HG02973 (cell line): ENCODE data around the gene ZNF681.
A peak's percentile ranks its signal among the peaks of the same experiment; 100 is the strongest.
"Not testable (repeated sequence)": the region's sequence is repeated elsewhere in the genome, so short reads cannot be mapped to it uniquely, and the experiment has no call there.

Experiments used
- ATAC-seq: cut with Tn5 transposase; IDR thresholded peaks from one replicate; pipeline ENCODE4 v1.9.1; 2021; ENCODE audit warnings: moderate library complexity; ENCODE audit not compliant: unreplicated experiment

Gene ZNF681

DNA sequence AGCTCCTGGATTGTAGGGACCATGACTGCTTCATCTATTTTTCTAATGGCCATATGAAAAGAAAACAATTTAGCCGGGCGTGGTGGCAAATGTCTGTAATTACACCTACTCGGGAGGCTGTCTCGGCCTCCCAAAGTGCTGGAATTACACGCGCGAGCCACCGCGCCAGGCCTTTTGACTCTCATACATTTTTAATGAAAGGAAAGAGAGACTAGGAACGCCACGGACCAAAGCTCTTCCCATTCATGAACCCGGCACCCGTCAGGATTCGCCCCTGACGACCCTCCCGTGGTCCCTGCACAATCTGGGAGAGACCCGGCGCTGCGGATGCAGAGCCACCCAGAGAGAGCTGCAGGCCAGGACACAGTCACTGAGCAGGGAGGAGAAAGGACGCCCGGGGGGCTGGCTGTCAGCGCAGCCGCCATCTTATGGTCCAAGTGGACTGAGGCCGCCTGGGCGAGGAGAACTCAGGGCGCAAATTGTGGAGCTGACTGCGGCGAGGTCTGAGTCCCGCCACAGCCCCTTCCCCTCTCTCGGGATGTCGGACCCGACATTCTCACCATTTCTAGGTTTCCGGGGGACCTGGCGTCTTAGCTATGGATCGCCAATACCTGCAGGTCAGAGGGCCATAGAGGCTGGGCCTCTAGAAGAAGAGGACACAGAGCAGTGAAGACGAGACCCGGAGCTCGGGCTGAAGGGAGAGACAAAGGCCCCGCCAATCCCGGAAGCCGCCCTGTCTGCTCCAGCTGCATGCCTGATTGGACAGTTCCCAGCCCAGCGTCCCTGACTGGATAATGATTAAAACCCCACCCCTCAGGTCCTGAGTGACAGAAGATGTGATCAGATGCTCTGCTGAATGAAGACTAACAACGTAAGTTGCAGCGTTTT is at the start of gene ZNF681:
Gene ZNF681 (minus strand): TSS at position 705 of the 888 bp plus-strand sequence. CDS start 142 bp downstream, at position 563.
- peak; percentile 93 for ATAC-seq

DNA sequence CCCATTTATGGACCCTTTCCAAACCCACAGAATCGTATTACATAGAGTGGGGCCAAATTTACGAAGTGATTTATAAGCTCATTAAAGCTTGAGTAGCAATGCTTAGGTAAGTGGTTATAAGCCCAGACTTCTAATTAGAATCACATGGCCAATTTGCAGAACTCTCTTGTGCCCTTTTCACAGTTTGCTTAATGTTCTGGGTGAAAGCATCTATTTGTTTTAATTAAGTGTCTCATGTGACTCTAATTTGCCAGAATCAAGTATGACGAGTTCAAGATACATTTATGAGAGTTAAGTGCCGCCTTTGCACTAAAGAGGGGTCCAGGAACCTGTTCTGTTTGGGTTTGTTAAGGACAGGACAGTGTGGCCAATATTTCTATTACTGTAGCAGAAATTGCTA is 46.0 kb upstream of the ZNF681 start:
- ATAC-seq, result no peak

DNA sequence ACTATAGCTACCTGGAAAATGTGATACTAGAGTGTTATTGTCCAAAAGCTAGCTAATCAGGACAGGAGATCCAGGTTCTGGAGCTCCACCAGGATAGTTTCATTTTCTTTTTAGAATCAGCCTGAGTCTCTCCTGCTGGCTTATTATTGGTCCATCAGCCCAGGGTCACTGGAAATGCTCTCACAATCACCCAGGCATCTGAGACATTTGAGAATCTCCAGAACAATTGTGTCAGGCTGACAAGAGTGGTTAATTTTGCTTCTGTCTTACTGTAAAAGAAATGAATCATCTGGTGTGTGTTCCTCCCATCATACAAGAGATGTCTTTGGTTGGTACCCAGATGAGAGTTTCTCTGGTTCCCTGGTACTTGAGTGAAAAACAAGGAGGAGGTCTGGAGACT is 43.6 kb upstream of the ZNF681 start:
- ATAC-seq, result no peak

DNA sequence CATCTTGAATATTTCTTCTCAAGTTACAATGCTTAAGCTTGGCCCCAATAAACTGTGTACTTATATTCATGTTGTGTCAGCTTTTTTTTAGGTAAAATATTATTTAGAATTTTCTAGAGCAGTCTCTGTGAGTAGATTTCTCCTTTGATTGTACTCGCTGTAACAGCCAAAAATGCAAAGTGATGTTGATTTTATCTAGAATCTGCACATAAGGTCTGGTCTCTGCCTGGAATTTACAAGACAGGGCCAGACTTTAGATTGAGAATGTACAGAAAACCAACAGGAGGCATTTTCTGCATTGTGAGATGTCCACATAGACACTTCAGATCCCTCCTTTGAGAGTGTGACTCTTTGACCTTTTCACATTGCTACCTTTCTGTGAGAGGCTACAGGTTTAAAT is 43.1 kb upstream of the ZNF681 start:
- ATAC-seq, result no peak

DNA sequence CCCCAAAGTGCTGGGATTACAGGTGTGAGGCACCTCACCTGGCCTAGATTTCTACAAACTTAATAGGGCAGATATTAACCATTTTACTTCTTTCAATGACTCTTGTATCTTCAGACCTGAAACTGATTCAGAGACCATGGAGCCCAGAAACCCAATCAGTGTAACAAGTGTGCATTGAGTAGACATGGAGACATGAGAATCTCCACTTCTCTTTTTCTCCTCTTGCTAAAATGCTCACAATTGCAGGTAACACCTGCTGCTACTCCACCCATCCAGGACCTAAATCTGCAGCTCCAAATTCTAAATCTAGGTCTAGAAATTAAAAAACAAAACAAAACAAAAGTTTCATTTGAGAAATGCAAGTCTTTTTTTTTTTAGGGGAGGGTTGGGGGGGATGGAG is 42.2 kb upstream of the ZNF681 start:
- no peak for ATAC-seq

DNA sequence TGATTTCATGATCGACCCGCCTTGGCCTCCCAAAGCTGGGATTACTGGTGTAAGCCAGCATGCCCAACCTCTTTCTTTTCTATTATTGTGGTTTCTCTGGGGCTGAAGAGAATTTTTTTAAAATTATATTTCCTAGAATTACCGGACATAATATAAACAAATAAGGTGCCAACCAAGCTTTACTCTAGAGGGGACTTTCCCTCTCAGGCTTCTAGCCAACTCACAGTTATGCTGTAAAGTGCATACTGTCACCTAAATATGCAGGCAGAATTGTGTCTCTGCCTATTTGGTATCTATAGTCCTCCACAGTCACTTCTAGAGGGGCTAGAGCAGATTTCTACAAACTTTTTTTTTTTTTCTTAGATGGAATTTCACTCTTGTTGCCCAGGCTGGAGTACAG is 41.6 kb upstream of the ZNF681 start:
- ATAC-seq, result no peak

DNA sequence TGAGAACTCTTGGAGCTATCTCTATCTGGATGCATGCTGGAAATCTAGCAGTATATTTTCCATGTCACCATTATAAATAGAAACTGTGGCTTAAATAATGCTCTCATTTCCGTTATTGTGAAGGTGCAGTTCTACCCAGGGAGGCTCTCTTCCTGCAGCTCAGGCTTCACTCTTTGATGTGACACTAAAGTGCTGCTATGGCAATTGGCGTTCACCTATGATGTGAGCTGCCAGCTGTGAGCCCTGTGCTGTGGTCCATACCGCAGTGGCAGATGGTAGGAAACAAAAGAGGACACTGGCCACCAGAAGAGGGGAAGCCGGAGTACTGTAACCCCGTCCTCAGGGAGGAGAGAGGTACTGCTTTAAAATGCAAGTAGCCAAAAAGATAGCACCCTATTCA is 40.6 kb upstream of the ZNF681 start:
- no peak for ATAC-seq

DNA sequence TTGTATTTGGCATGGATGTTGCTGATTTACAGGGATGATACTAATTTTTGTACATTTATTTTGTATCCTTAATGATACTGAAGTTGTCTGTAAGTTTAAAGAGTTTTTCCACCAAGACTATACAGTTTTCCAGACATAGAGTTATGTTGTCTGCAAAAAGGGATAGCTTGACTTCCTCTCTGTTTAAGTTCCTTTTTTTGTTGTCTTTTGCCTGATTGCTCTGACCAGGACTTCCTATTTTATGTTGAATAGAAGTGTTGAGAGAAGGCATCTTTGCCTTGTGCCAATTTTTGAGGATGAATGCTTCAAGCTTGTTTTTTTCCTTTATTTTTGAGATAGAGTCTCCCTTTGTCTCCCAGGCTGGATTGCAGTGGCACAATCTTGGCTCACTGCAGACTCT is 36.8 kb upstream of the ZNF681 start:
- no peak for ATAC-seq

DNA sequence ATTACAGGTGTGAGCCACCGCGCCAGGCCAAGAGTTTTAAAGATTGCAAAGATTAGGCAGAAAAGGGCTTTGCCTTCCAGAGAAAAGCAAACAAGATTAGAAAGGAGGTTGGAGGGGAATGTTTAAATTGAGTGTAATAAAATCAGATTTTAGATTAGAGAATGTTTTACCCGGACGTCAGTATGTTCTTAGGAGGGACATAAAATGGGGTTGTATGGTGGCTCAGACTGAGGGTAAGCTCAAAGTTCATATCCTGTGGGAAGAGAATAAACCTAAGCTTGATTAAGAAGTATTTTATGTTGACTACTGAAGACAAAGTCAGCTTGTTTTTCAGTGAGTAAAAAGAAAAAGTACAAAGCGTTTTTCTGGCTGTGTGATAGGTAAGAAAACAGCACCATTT is 34.1 kb upstream of the ZNF681 start:
- no peak for ATAC-seq

DNA sequence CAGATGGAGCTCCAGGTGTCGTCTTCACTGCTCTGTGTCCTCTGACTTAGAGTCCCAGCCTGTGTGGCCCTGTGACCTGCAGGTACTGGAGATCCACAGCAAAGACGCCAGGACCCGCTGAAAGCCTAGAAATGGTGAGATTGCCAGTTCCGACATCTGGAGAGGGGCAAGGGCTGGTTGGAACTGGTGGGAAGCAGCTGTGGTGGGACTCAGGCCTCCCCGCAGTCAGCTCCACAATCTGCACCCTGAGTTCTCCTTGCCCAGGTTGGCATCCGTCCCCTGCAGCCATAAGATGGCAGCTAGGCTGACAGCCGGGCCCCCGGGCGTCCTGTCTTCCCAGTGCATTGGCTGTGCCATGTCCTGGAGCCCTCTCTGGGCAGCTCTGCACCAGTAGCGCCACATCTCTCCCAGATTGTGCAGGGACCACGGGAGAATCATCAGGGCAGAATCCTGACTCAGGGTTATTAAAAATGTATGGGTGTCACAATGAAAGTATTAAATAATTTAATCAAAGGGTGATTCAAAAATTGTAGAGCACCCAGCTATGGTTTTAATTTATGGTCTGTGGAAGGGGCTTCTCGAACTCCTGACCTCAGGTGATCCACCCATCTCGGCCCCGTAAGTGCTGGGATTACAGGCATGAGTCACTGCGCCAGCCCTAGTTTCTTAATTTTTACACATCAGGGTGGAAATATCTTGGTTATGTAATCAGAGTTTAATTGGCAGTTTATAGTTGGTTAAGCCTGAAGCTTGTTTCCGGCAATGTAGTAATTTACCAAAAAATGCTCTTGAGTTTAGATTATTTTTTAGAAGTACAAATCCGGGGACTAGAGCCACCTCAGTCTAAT is 32.2 kb upstream of the ZNF681 start:
- ATAC-seq, result no peak

DNA sequence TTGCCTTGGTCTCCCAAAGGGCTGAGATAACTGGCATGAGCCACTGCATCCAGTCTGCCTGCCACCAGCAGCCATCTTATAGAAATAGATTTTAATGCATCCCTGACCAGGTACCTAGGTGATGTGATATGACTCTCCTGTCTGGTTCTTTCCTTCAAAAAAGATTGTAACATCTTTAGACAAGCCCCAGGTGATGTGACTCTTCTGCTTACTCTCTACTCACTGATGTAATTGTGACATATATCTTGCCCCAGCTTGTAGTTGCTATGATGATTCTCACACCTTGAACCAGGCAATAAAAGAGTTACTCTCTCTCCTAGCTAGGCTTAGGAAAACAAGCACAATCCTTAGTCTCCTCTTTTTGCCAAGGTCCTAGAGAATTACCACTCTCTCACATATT is 30.6 kb upstream of the ZNF681 start:
- ATAC-seq, result no peak

DNA sequence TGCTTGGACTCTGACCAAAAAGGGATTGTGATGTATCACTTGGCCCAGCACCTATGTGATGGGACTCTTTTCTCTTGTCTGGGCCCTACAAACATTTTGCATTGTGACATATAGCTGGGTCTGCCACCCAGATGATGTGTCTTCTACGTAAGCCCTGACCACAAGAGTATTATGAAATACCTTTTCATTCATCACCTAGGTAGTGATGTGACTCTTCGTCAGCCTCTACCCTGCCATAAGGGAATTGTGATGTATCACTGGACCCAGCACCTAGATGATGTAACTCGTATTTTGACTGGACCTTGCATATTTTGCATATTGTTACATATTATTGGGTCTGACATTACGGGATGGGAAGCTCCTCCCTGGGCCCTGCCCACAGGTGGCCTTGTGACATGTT is 29.7 kb upstream of the ZNF681 start:
- no peak for ATAC-seq

DNA sequence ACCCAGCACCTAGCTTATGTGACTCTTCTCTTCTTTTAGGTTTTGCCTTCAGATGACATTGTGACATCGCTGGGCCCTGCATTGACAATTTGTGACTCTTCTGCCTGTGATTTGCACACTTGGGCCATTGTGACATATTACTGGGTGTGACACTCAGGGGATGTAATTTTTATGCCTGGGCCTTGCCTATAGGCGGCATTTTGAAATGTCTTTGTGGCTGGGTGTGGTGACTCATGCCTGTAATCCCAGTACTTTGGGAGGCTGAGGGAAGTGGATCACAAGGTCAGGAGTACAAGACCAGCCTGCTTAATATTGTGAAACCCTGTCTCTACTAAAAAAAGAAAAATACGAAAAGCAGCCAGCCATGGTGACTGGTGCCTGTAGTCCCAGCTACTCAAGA is 28.4 kb upstream of the ZNF681 start:
- ATAC-seq, result no peak

DNA sequence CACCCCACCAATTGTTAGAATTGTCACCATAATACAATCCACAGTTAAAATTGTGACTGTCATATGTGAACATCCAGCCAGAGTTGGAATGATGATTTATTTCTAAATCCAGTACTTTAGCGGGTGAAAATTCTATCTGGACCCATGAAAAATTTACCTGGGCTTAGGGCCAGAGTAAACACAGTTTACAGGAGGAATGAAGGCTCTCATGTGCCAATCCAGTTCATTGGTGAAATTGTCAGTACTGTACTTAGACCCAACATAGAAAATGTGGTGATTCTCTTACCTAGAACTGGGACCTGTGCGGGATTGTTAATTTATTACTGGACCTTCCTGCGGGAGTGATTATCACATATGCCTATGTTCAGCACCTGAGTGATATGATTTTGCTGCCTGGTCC is 27.3 kb upstream of the ZNF681 start:
- no peak for ATAC-seq

DNA sequence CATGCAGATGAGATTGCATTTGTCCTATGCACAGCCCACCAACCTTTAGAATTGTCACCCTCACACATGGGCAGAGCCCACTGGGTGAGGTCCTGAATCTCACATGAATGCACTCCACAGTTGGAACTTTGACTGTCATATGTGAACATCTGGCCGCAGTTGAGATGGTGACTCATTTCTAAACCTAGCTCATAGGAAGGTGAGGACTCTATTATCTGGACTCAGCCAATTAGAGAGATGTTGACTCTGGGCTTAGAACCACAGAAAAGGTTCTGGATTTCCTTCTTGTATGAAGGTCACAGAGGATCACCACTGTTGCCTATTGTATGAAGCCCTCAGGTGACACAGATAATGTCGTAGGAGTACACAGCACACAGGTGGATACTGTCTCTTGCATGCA is 25.6 kb upstream of the ZNF681 start:
- ATAC-seq, result no peak

DNA sequence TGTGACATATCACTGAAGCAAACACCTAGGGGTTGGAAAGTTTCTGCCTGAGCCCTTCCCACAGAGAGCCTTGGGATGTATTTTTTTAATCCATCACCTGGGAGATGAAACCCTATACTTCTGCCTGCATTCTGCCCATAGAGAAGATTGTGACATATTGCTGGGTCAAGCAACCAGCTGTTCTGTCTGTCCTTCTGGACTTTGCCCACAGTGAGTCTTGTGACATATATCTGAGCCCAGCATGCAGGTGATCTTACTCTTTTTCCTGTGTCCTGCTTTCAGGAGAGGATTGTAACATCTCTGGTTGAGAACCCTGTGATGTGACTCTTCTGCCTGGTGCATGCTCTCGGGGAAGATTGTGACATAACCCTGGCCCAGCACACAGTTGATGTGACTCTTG is 24.9 kb upstream of the ZNF681 start:
- ATAC-seq, result no peak

DNA sequence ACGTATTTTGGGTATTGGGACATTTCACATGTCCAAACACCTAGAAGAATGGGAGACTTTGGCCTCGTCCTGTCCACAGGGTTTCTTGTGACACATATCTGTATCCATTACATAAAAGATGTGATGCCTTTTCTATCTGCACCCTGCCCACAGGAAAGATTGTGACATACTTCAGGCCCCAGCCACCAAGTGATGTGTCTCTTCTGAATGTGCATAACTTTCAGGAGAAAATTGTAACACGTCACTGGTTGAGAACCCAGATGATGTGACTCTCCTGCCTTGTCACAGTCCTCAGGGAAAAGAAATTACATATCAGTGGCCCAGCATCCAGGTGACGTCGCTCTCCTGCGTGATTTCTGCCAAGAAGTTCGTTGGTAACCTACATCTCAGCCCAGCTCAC is 21.0 kb upstream of the ZNF681 start:
- ATAC-seq, result no peak

DNA sequence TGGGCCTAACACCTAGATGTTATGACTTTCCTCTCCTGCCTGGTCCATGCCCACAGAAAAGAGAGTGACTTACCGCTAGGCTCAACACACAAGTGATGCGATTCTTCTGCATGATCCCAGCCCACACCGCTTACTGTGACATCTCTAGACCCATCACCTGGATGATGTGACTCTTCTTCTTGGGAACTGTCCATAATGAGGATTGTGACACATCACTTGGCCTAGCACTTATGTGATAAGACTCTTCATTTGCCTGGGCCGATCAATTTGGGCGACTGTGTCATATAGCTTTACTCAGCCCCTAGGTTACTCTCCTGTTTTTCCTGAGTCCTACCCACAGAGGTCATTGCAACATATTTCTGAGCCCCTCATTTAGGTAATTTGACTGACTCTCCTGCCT is 19.9 kb upstream of the ZNF681 start:
- ATAC-seq, result no peak

DNA sequence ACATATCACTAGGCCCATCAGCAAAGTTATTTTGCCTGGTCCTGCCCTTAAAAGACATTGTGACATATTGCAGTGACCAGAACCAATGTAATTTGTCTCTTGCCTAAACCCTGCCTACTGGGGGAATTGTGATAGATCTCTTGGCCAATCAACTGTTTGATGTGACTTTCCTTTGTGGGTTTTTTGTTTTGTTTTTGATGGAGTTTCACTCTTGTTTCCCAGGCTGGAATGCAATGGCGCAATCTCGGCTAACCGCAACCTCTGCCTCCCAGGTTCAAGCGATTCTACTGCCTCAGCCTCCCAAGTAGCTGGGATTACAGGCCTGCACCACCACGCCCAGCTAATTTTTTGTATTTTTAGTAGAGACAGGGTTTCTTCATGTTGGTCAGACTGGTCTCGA is 19.3 kb upstream of the ZNF681 start:
- ATAC-seq, result not testable (repeated sequence)

DNA sequence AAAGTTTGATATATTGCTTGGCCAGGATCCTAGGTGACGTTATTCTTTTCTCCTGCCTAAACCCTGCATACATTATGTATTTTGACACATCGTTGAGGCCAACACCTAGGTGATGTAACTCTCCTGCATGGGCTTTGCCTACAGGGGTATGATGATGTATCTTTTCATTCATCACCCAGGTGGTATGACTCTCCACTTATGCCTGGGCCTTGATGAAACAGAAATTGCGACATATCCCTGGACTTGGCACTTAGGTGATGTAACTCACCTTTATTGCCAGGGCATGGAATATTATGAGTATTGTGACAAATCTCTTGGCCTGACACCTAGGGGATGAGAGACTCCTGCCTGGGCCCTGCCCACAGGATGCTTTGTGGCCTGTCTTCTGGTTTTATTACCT is 18.5 kb upstream of the ZNF681 start:
- no peak for ATAC-seq

DNA sequence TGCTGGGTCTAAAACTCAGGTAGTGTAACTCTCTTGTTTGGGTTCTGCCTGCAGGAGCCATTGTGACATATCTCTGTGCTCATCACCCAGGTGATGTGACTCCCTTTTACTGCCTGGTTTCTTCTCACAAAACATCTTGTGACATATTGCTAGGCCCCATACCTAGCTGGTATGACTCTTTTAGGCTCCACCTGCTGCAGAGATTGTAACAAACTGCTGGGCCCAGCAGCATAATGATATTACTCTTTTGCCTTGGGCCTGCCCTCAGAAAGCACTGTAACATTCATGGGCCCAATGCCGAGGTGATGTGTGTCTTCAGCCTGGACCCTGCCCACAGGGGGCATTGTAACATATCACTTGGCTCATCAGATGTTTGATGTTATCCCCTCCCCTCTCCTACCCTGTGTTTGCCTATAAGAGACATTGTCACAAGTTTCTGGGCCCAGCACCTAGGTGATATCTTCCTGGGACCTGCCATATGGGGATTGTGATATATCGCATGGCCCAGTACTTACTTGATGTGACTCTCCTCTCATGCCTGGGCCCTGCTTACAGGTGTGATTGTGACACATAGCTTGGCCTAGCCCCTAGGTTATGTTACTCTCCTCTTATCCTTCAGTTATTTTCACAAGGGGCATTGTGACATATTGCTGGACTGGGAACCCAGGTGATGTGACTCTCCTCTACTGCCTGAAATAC is 18.0 kb upstream of the ZNF681 start:
- ATAC-seq, result no peak
